Vein endothelial cell (primary cell): ENCODE data around the gene TNIK. TPM values are rescaled to one million over a fixed set of nuclear protein-coding genes. Genes with fewer than 3 reads are reported as not detected.

Experiments used
- small RNA-seq: library from RNA; depleted of rRNA; stranded (forward); fragments of <200 nt; gene quantifications from one replicate; pipeline ENCODE3, GENCODE V24; 2012
- total RNA-seq: library from RNA; depleted of rRNA; stranded (reverse); fragments of >200 nt; gene quantifications from 2 replicates; pipeline ENCODE4 v1.2.3, GENCODE V29; 2012

Gene TNIK
- total RNA-seq: 32.3 and 39.5 TPM in 2 replicates

DNA sequence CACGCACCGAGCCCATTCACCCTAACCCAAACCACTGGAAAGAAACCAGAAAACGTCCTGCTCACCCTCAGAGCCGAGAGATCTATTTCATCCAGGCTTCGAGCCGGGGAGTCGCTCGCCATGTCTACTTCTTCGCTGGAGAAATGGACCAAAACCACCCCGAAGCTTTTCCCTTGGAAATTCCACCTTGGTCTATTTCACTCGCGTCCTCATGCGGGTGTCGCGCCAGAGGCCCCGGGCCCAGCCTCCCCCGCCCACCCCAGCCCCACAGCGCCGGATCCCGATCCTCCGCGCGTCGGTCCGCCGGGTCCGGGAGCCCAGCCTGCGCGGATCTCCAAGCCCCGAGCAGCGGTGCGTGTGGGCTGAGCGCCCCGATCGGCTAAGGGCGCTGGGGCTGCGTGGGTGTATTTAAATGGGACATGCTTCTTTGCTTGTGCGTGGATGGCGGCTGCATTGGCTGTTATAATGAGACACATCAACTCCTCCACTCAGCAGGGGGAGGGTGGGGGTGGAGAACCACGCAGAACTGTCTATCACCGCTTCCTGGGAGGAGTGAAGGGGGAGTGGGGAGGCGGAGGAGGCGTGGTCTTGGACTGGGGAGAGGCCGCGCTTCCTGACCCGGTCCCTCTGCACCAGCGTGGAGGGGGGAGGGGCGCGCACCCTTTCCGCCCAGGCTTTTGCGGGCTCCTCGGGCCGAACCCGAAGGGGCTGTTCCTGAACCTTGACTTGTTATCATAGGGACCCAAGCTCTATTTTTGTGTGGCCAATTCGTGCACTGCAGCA lies at the start of gene TNIK:
TSS of gene TNIK (minus strand) at position 464 of the 783 bp plus-strand sequence. CDS start at position 122, 342 bp downstream.

DNA sequence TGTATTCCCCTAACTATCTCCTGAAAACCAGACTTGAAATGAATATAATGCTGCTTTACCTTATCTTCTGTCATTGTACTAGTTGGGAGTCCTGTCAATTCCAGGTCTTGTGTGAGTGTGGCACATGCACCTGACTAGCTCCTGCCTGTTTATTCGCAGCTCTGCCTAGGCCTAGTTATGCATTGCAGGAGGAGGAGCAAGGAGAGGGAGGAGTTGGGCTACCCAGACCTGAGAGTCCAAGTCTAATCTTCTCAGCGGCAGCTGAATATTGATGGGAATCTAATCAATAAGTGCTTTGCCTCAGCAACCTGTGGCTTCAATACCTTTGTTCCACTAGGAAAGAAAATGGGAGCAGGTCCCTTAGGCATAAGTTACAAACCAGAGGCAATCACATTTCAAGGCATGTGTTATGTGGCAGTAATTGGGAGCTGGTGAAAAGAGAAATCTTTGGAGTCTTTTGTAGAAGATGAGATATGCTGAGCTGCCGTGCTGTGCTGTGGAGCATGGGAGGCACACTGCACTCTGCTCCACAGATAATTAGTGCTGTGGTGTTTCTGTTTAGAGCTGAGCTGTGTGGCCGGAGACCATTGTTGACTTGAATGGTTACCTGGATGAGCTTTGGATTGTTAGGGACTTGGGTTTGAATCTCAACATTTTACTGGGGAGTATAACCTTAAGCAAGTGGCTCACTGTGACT lies 433.5 kb downstream of the TNIK start, which contains the start of gene SLC2A2:
TSS of gene SLC2A2 (minus strand) at position 124 of the 697 bp plus-strand sequence. CDS start at position 74, 50 bp downstream.

Small RNA genes lying within 50 kb of the gene (small RNA-seq; reads per million reads assigned to genes)
- gene MIR569 (not detected), gene RF00019 (not detected), gene RNU6-348P (not detected)
